Ramos (cell line): ENCODE measurements around the gene CTBP2.

Experiments used
- in situ Hi-C: fragments of 300-500 bp; cut with MboI; formaldehyde crosslinking; loops from one replicate; pipeline ENCODE4 v1.14.3; 2022; ENCODE audit warnings: low sequenced_read_pairs; ENCODE audit not compliant: unreplicated experiment

Gene CTBP2

GRCh38 chr10:124963866-124964720 is 196.3 kb downstream of the CTBP2 start:
- in situ Hi-C loops = no loop called here

- in situ Hi-C loops = no loop called here
Observed at GRCh38 chr10:124962421-124962820, 197.9 kb downstream of the CTBP2 start.

- in situ Hi-C loops = no loop called here
Observed at GRCh38 chr10:124961248-124961570, 199.2 kb downstream of the CTBP2 start.

GRCh38 chr10:124959564-124959963 is 200.8 kb downstream of the CTBP2 start:
- in situ Hi-C loops = no loop called here

- in situ Hi-C loops = no loop called here
Observed at GRCh38 chr10:124957404-124957947, 202.9 kb downstream of the CTBP2 start.

GRCh38 chr10:124956764-124957163 is 203.6 kb downstream of the CTBP2 start:
- in situ Hi-C loops = no loop called here

GRCh38 chr10:124955868-124956267 is 204.5 kb downstream of the CTBP2 start:
- in situ Hi-C loops = no loop called here

GRCh38 chr10:124955243-124955642 is 205.1 kb downstream of the CTBP2 start:
- in situ Hi-C loops = no loop called here

- in situ Hi-C loops = no loop called here
Observed at GRCh38 chr10:124953421-124953820, 206.9 kb downstream of the CTBP2 start.

GRCh38 chr10:124952123-124952522 is 208.2 kb downstream of the CTBP2 start:
- in situ Hi-C loops = no loop called here

GRCh38 chr10:124949543-124949942 is 210.8 kb downstream of the CTBP2 start:
- in situ Hi-C loops = no loop called here

- in situ Hi-C loops = no loop called here
Observed at GRCh38 chr10:124946945-124947344, 213.4 kb downstream of the CTBP2 start.

GRCh38 chr10:124944982-124945381 is 215.4 kb downstream of the CTBP2 start:
- in situ Hi-C loops = no loop called here

GRCh38 chr10:124943301-124944092 is 216.9 kb downstream of the CTBP2 start:
- in situ Hi-C loops = no loop called here

GRCh38 chr10:124942317-124943169 is 217.8 kb downstream of the CTBP2 start:
- in situ Hi-C loops = no loop called here

- in situ Hi-C loops = no loop called here
Observed at GRCh38 chr10:124941823-124942222, 218.5 kb downstream of the CTBP2 start, which contains the start of gene ZRANB1. TSS of gene ZRANB1 (plus strand) at chr10:124942123. CDS start at chr10:124942494, 371 bp downstream.

GRCh38 chr10:124939290-124939689 is 221.1 kb downstream of the CTBP2 start:
- in situ Hi-C loops = no loop called here

GRCh38 chr10:124936813-124937212 is 223.6 kb downstream of the CTBP2 start:
- in situ Hi-C loops = no loop called here

- in situ Hi-C loops = no loop called here
Observed at GRCh38 chr10:124935946-124936345, 224.4 kb downstream of the CTBP2 start.
